H1 (cell line): ENCODE measurements around the gene MRPL27. TPM values are rescaled to one million over a fixed set of nuclear protein-coding genes. Genes with fewer than 3 reads are reported as not detected.

Experiments
- CTCF ChIA-PET: fragments of 300-600 bp; sonication (Branson Sonifier 250); formaldehyde crosslinking; loops from one replicate; lab custom pipeline; 2021; ENCODE audit not compliant: partially characterized antibody; lab: Charles Lee
- POLR2A ChIA-PET: fragments of 300-600 bp; sonication (Branson Sonifier 250); formaldehyde crosslinking; loops from one replicate; lab custom pipeline; 2021; ENCODE audit warnings: inconsistent platforms; ENCODE audit not compliant: partially characterized antibody; lab: Charles Lee
- DNase-seq, 2 experiments: peaks; one replicate each; pipeline versions ENCODE4 v3.0.0 to v3.0.0-alpha.2; 2010 to 2022; ENCODE audit warnings: low spot score in 2 of 2, low read depth in 1 of 2, mixed read lengths in 1 of 2
- FAIRE-seq: peaks from 2 replicates; lab custom pipeline; 2011; peaks lifted over from hg19 to GRCh38; lab: Jason Lieb, UNC
- H2AFZ ChIP-seq: 2 replicates; pipeline ENCODE4 v1.8.1; 2012; ENCODE audit warnings: low read length, inconsistent platforms
- H2AK5ac ChIP-seq: 2 replicates; pipeline ENCODE4 v1.6.1; 2013; ENCODE audit warnings: low read depth, low read length
- H2BK120ac ChIP-seq: replicated peaks from 2 replicates; pipeline ENCODE3; 2013; ENCODE audit warnings: low read depth, low read length, inconsistent platforms
- H2BK12ac ChIP-seq: 2 replicates; pipeline ENCODE4 v1.6.1; 2013; ENCODE audit warnings: low read depth, low read length
- H2BK15ac ChIP-seq: 2 replicates; pipeline ENCODE4 v1.6.1; 2013; ENCODE audit warnings: low read length
- H2BK20ac ChIP-seq: 2 replicates; pipeline ENCODE4 v1.6.1; 2013; ENCODE audit warnings: low read length
- H2BK5ac ChIP-seq: 2 replicates; pipeline ENCODE4 v1.6.1; 2013; ENCODE audit warnings: low read depth, low read length
- H3K14ac ChIP-seq: 2 replicates; pipeline ENCODE4 v1.6.1; 2013; ENCODE audit warnings: inconsistent platforms; ENCODE audit not compliant: insufficient read length
- H3K18ac ChIP-seq: 2 replicates; pipeline ENCODE4 v1.6.1; 2013; ENCODE audit warnings: low read length; ENCODE audit errors: extremely low read depth
- H3K23ac ChIP-seq: 2 replicates; pipeline ENCODE4 v1.6.1; 2013; ENCODE audit warnings: inconsistent platforms; ENCODE audit not compliant: insufficient read length
- H3K23me2 ChIP-seq: 2 replicates; pipeline ENCODE4 v1.6.1; 2013; ENCODE audit warnings: low read depth, low read length
- H3K27ac ChIP-seq: 2 replicates; pipeline ENCODE4 v1.6.1; 2011; ENCODE audit warnings: low read depth, low read length, inconsistent platforms
- H3K27me3 ChIP-seq, 4 experiments: replicated peaks in 1 of 4; 1 replicate in 1 of 4; 2 replicates in 3 of 4; pipeline versions ENCODE4 v1.6.1 to v1.8.1; 2011 to 2013; ENCODE audit warnings: low read length in 3 of 4, mild to moderate bottlenecking in 3 of 4, inconsistent platforms in 2 of 4, mixed read lengths in 2 of 4, moderate library complexity in 1 of 4; ENCODE audit not compliant: control insufficient read depth in 3 of 4, insufficient read depth in 3 of 4; ENCODE audit errors: extremely low read depth in 1 of 4
- H3K36me3 ChIP-seq, 4 experiments: 2 replicates each; pipeline versions ENCODE4 v1.6.1 to v1.8.1; 2011 to 2013; ENCODE audit warnings: mild to moderate bottlenecking in 4 of 4, low read length in 3 of 4, moderate library complexity in 2 of 4, control low read depth in 1 of 4, inconsistent platforms in 1 of 4; ENCODE audit not compliant: insufficient read depth in 4 of 4, control insufficient read depth in 2 of 4
- H3K4ac ChIP-seq: replicated peaks from 2 replicates; pipeline ENCODE3; 2013; ENCODE audit warnings: low read length, low read depth, mixed read lengths, inconsistent platforms; ENCODE audit not compliant: insufficient read length
- H3K4me1 ChIP-seq, 4 experiments: replicated peaks in 1 of 4; 1 replicate in 1 of 4; 2 replicates in 3 of 4; pipeline versions ENCODE4 v1.6.1 to v1.8.1; 2011 to 2013; ENCODE audit warnings: low read length in 3 of 4, inconsistent platforms in 2 of 4, mixed read lengths in 1 of 4; ENCODE audit not compliant: insufficient read depth in 4 of 4, control insufficient read depth in 3 of 4
- H3K4me2 ChIP-seq, 2 experiments: 2 replicates each; pipeline versions ENCODE4 v1.6.1 to v1.8.1; 2011 to 2013; ENCODE audit warnings: low read depth in 2 of 2, low read length in 2 of 2, control low read depth in 1 of 2, inconsistent platforms in 1 of 2, mild to moderate bottlenecking in 1 of 2; ENCODE audit not compliant: insufficient read depth in 1 of 2
- H3K4me3 ChIP-seq, 4 experiments: fragments of 200-600, 300-600 bp in 1 of 4; sonication (generic), shearing (Covaris generic), sonication (Bioruptor Twin) in 1 of 4; 2 replicates each; pipeline versions ENCODE4 v1.5.1 to v1.8.1; 2011 to 2016; ENCODE audit warnings: low read length in 4 of 4, low read depth in 3 of 4, control low read depth in 2 of 4, inconsistent platforms in 2 of 4, mild to moderate bottlenecking in 2 of 4, mixed read lengths in 1 of 4, moderate library complexity in 1 of 4; ENCODE audit not compliant: insufficient read depth in 2 of 4; ENCODE audit errors: extremely low read depth in 1 of 4
- H3K56ac ChIP-seq: replicated peaks from 2 replicates; pipeline ENCODE3; 2013; ENCODE audit warnings: low read depth, mild to moderate bottlenecking, mixed read lengths, low read length, inconsistent platforms; ENCODE audit not compliant: insufficient read length
- H3K79me1 ChIP-seq: 2 replicates; pipeline ENCODE4 v1.6.1; 2013; ENCODE audit warnings: low read depth, low read length, control low read depth
- H3K79me2 ChIP-seq, 2 experiments: 2 replicates each; pipeline versions ENCODE4 v1.6.1 to v1.8.1; 2012 to 2013; ENCODE audit warnings: low read length in 2 of 2, mild to moderate bottlenecking in 2 of 2, inconsistent platforms in 1 of 2; ENCODE audit not compliant: insufficient read depth in 2 of 2, control insufficient read depth in 1 of 2
- H3K9ac ChIP-seq, 4 experiments: replicated peaks in 1 of 4; 1 replicate in 1 of 4; 2 replicates in 3 of 4; pipeline versions ENCODE4 v1.6.1 to v1.8.1; 2011 to 2013; ENCODE audit warnings: low read depth in 3 of 4, low read length in 3 of 4, control low read depth in 2 of 4, mild to moderate bottlenecking in 2 of 4, moderate library complexity in 2 of 4, inconsistent platforms in 1 of 4; ENCODE audit errors: extremely low read depth in 1 of 4
- H3K9me3 ChIP-seq, 2 experiments: 2 replicates each; pipeline versions ENCODE4 v1.6.1 to v1.8.1; 2012 to 2013; ENCODE audit warnings: mild to moderate bottlenecking in 2 of 2, moderate library complexity in 2 of 2, control low read depth in 1 of 2, inconsistent platforms in 1 of 2, low read depth in 1 of 2, low read length in 1 of 2, mixed read lengths in 1 of 2; ENCODE audit not compliant: insufficient read depth in 2 of 2
- H4K20me1 ChIP-seq, 2 experiments: replicated peaks in 1 of 2; 2 replicates each; pipeline versions ENCODE3 to v1.8.1; 2011 to 2013; ENCODE audit warnings: inconsistent platforms in 2 of 2, low read length in 2 of 2, mild to moderate bottlenecking in 1 of 2; ENCODE audit not compliant: insufficient read depth in 2 of 2, control insufficient read depth in 1 of 2
- H4K5ac ChIP-seq: 2 replicates; pipeline ENCODE4 v1.6.1; 2013; ENCODE audit warnings: low read length, low read depth, mixed read lengths, inconsistent platforms; ENCODE audit not compliant: insufficient read length
- H4K8ac ChIP-seq: 2 replicates; pipeline ENCODE4 v1.8.0; 2013; ENCODE audit warnings: mild to moderate bottlenecking, moderate library complexity, low read length, inconsistent platforms; ENCODE audit not compliant: insufficient read depth; ENCODE audit errors: extremely low read depth
- H4K91ac ChIP-seq: replicated peaks from 2 replicates; pipeline ENCODE3; 2013; ENCODE audit warnings: low read length, mixed read lengths, inconsistent platforms; ENCODE audit not compliant: insufficient read length
- HDAC2 ChIP-seq, 2 experiments: fragments of 300-600 bp in 1 of 2; sonication (generic) in 1 of 2; IDR thresholded peaks; 2 replicates each; pipeline ENCODE4 v1.6.1; 2011 to 2012; ENCODE audit warnings: low read depth in 2 of 2, low read length in 2 of 2, mild to moderate bottlenecking in 2 of 2, moderate library complexity in 2 of 2, borderline replicate concordance in 1 of 2, inconsistent platforms in 1 of 2
- RXRA ChIP-seq: IDR thresholded peaks from 2 replicates; pipeline ENCODE4 v1.6.1; 2011; ENCODE audit warnings: low read depth, mild to moderate bottlenecking, low read length, moderate library complexity; ENCODE audit not compliant: insufficient read depth
- SIRT6 ChIP-seq: IDR thresholded peaks from one replicate; pipeline ENCODE4 v1.7.1; 2012; ENCODE audit warnings: low read length, inconsistent platforms
- WGBS, 2 experiments: shearing (Covaris generic) in 1 of 2; methylation state at CpG; one replicate each; pipeline versions ENCODE4 v1.1.6 to v1.1.7; 2013 to 2015; ENCODE audit warnings: low lambda C conversion rate in 2 of 2, mixed read lengths in 2 of 2, inconsistent platforms in 1 of 2, low coverage in 1 of 2, missing lambda C conversion rate in 1 of 2; ENCODE audit not compliant: insufficient replicate concordance in 2 of 2, insufficient coverage in 1 of 2, insufficient read length in 1 of 2; ENCODE audit errors: extremely low coverage in 1 of 2, missing lambda C conversion rate in 1 of 2; 5-methylcytosine and 5-hydroxymethylcytosine counted together
- polyA plus RNA-seq, 7 experiments: library from polyadenylated mRNA; depleted of rRNA in 3 of 7; stranded (reverse) in 5 of 7; unstranded in 2 of 7; fragments of >200 nt in 5 of 7; fragments of 200-250 nt in 2 of 7; gene quantifications; 1 replicate in 5 of 7; 2 replicates in 1 of 7; 4 replicates in 1 of 7; pipeline versions ENCODE4 v1.2.1 to v1.2.3, GENCODE V29; 2011 to 2013; ENCODE audit warnings: missing spikeins in 2 of 7, mixed read lengths in 2 of 7
- total RNA-seq: library from RNA; stranded (reverse); fragmentation: NEBNext Ultra II Directional; extraction: Animal tissue kit (Norgen Biotek cat#: 25700); gene quantifications from 2 replicates; pipeline ENCODE4 v1.2.1, GENCODE V29; 2021

MRPL27 gene
- total and polyA plus RNA-seq, 2 of the 8 experiments (the other 6 are each of a cell fraction or from before 2014, with no cell fraction given), result 75.6 to 135 TPM

- 88% methylated on average over 3 of the region's 3 CpGs; no CpG with 5 or more reads in 1 of the 2 experiments for WGBS, 2 experiments
- H4K20me1 ChIP-seq, result no peaks in the 10 kb centered on the region
- POLR2A ChIA-PET, result interaction anchor here (1.1 kb wide), 1 partner anchor 11 kb away, joined by 3 read pairs; the partner anchor contains the start of gene ACSF2
Observed at GRCh38 chr17:50414808-50415207, 41.8 kb upstream of the MRPL27 start.

More at GRCh38 chr17:50414808-50415207, 41.8 kb upstream of the MRPL27 start:
- Histone ChIP-seq H4K91ac (no peak overlapping the region), H3K4me1 (no peaks in the 10 kb centered on the region), H2AK5ac (no peak overlapping the region), H4K8ac (no peak overlapping the region), H3K18ac (no peak overlapping the region), H2AFZ (no peak overlapping the region), H2BK15ac (no peak overlapping the region), H3K27me3 (no peaks in the 10 kb centered on the region; a peak in 1 of 7 replicates), H3K27ac (no peak overlapping the region), H3K4me3 (no peak overlapping the region), H2BK12ac (no peak overlapping the region), H3K79me2 (no peaks in the 10 kb centered on the region), H3K36me3 (no peaks in the 10 kb centered on the region), H3K79me1 (no peaks in the 10 kb centered on the region), H3K9ac (no peak overlapping the region), H3K56ac (no peak overlapping the region), H3K9me3 (peaks cover 3% of the 10 kb centered on the region in 2 experiments; a peak in 1 of 4 replicates), H3K14ac (no peak overlapping the region), H3K23ac (no peak overlapping the region), H3K23me2 (no peaks in the 10 kb centered on the region), H2BK5ac (no peak overlapping the region), H2BK20ac (no peak overlapping the region), H3K4ac (no peak overlapping the region), H3K4me2 (no peak overlapping the region), H4K5ac (no peak overlapping the region), H2BK120ac (no peak overlapping the region)
- no peak for FAIRE-seq
- CTCF ChIA-PET, result no interaction called here
- no peak for DNase-seq
- TF ChIP-seq RXRA (no peak), HDAC2 (IDR thresholded peaks at IDR 0.05; ENCODE audit: borderline replicate concordance in 1 of 2, low read depth in 2 of 2, low read length in 2 of 2) (no peak), SIRT6 (no peak)
